Measurements from ENCODE around the gene MBNL3. TPM values are rescaled to one million over a fixed set of nuclear protein-coding genes. Genes with fewer than 3 reads are reported as not detected.

MBNL3 gene
- total RNA-seq, 1 experiment from 2014 or later: 2.6 TPM

GRCh38 chrX:132414404-132414803 is 74.4 kb downstream of the MBNL3 start:
- Histone ChIP-seq H3K27me3 (ENCODE audit: insufficient read depth, low read length) (peaks cover 4% of the 10 kb centered on the region; the same call in 1 of the 2 replicates), H4K91ac (ENCODE audit: insufficient read length, low read depth, low read length) (no peak overlapping the region), H2AK5ac (ENCODE audit: insufficient read length, low read length) (no peak overlapping the region), H3K79me2 (ENCODE audit: insufficient read depth, low read length) (no peaks in the 10 kb centered on the region), H3K79me1 (ENCODE audit: insufficient read depth, low read depth, low read length, poor library complexity, severe bottlenecking) (no peaks in the 10 kb centered on the region), H4K8ac (replicated peaks; ENCODE audit: insufficient read length, low read depth, low read length) (no peak overlapping the region), H3K56ac (ENCODE audit: insufficient read length, low read depth, low read length) (no peak overlapping the region), H4K5ac (ENCODE audit: insufficient read length, low read depth, low read length) (no peak overlapping the region), H2BK15ac (ENCODE audit: low read depth, low read length) (no peak overlapping the region), H3K4ac (ENCODE audit: low read depth, low read length) (no peak overlapping the region), H3K23ac (ENCODE audit: insufficient read length, low read depth, low read length) (no peak overlapping the region), H2BK5ac (ENCODE audit: insufficient read length, low read length) (no peak overlapping the region), H2BK20ac (ENCODE audit: low read depth, low read length, poor library complexity, severe bottlenecking) (no peak overlapping the region), H3K9ac (ENCODE audit: extremely low read depth, insufficient read length, low read length) (no peak overlapping the region), H3K4me2 (ENCODE audit: insufficient read depth, insufficient read length, low read length) (no peak overlapping the region), H3K9me3 (ENCODE audit: control insufficient read depth, low read depth, low read length) (no peaks in the 10 kb centered on the region), H3K18ac (ENCODE audit: insufficient read length, low read depth, low read length) (no peak overlapping the region), H3K14ac (ENCODE audit: insufficient read depth, low read length) (no peak overlapping the region), H2AFZ (ENCODE audit: low read length) (no peak overlapping the region), H3T11ph (ENCODE audit: low read length) (no peak overlapping the region), H3K27ac (ENCODE audit: insufficient read length, low read depth, low read length) (no peak overlapping the region), H3K23me2 (ENCODE audit: insufficient read length, low read depth, low read length, poor library complexity, severe bottlenecking) (peaks cover 2% of the 10 kb centered on the region), H4K20me1 (ENCODE audit: control insufficient read depth, insufficient read depth, insufficient read length) (no peaks in the 10 kb centered on the region), H2BK12ac (ENCODE audit: insufficient read length, low read depth, low read length) (no peak overlapping the region), H2BK120ac (ENCODE audit: low read depth, low read length, poor library complexity, severe bottlenecking) (no peak overlapping the region), H3K4me1 (ENCODE audit: insufficient read depth, low read length) (peaks cover 17% of the 10 kb centered on the region)
- no peaks in the 10 kb centered on the region; a peak in 2 of 5 replicates for H3K9me3 Mint-ChIP-seq
- H3K27me3 Mint-ChIP-seq (ENCODE audit: low read depth): peaks cover 48% of the 10 kb centered on the region
- no peaks in the 10 kb centered on the region for H3K36me3 Mint-ChIP-seq (ENCODE audit: insufficient read depth in 1 of 3, low read depth in 3 of 3)
- H3K4me1 Mint-ChIP-seq: peaks cover 53 to 55% of the 10 kb centered on the region in 2 experiments
- H3K27ac Mint-ChIP-seq: no peak overlapping the region
- no peak for DNase-seq
- TF ChIP-seq CTCF (conservative IDR thresholded peaks at IDR 0.05): no peak
- 100% methylated on average over 1 of the region's 2 CpGs for WGBS (ENCODE audit: extremely low coverage, insufficient read length, low lambda C conversion rate)
- H3K4me3 Mint-ChIP-seq: no peak overlapping the region
